ENCODE data around the gene KAZN.
"Not testable (repeated sequence)": the region's sequence is repeated elsewhere in the genome, so short reads cannot be mapped to it uniquely, and the experiment has no call there.

KAZN gene

DNA sequence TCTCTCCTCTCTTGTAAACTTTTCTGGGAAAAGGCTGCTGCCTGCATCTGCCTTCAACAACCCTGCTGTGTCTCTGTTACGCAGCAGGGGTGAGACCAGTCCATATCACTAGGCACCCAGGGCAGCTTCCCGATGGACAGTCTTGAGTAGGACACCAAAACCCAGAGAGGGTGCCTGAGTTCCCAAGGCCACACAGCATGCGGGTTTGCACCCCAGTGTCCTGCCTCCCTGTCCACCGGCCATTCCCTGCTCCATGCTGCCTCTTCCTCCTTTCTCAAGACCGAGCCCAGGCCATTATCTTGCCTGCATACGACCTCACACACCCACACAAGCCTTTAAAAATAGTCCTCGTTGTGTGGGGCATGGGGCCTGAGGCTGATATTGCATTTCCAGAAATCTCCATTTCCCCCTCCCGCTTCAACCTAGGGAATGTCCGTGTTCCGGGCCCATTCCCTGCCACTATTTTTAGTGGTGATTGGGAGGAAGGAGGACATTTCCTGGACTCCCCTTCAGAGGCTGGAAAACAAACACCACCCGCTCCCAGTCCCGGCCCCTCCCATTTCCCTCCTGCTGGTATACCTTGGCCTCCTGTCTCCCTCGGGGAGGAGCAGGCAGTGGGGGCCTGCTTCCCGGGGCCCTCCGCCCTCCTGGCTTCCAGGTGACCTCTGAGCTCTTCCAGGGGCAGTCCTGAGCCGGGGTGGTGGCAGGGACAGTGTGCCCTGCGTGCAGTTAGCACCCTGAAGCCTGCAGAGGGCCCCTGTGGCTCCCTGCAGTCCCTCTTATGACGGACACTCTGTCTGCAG, 422.7 kb downstream of the KAZN start:
- no peak for DNase-seq

DNA sequence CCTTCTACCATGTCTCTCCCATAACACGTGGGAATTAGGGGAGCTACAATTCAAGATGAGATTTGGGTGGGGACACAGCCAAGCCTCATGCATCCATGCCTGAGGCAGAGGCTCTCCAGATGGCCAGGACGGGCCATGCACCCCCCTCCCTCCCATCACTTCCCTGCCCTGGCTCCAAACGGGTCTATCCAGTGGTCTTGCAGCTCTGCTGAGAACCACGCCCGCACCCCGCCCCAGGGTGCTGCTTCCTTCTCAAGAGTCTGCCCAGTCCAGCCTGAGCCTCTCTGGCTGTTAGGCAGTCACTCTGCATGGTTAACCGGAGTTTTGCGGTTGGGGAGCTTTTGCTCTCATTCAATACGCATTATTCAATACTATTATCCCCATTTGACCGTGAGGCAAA, 423.6 kb downstream of the KAZN start:
- no peak for DNase-seq

DNA sequence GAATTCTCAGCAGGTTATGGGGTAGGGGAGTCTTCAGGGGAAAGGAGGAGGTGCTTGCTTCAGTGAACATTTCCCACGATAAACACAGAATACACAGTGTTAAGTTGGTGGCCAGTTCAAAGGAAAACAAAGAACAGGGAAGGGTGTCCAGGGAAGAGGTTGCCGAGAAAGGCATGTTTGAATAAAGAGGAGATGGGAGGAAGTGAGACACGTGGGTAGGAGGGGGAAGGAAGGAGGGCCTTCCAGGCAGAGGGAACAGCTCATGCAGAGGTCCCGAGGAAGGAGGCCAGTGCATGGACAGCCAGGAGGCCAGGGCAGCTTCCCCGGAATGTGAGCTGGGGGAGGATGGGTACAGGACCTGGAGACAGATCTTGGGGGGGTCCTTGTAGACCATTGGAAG, 424.7 kb downstream of the KAZN start:
- DNase-seq: no peak

DNA sequence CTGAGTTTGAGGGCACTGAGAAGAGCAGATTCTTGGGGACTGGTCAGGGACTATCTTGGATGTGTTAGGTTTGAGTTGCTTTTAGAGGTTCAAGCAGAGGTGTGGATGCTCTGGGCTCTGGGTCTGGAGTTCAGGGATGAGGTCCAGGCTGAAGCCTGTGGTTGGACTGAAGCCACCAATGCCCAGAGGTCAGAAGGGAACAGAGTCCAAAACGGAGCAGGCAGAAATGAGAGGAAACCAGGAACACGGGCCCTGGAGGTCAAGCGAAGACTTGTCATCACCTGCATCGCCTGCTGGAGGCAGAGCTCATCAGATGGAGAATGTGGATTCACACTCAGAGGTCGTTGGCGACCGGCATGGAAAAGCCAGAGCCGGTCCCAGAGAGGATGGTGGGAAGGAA, 425.5 kb downstream of the KAZN start:
- no peak for DNase-seq

DNA sequence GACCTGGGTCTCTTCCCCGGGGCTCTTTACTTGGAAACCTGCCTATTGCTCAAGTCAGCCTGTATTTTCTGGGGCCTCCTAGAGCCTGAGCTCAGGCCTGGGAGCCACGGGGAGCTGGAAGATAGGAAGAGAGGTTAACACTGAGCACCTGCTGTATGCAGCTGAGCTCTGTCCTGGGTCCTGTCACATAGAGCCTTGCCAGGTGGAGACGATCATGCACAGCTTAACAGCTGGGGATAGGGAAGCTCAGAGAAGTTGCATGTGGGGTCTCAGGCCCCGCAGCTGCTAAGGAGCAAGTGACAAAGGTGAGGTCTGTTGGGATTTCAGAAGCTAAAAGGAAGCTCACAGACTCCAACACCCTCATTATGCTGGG, 427.6 kb downstream of the KAZN start:
- DNase-seq: no peak

DNA sequence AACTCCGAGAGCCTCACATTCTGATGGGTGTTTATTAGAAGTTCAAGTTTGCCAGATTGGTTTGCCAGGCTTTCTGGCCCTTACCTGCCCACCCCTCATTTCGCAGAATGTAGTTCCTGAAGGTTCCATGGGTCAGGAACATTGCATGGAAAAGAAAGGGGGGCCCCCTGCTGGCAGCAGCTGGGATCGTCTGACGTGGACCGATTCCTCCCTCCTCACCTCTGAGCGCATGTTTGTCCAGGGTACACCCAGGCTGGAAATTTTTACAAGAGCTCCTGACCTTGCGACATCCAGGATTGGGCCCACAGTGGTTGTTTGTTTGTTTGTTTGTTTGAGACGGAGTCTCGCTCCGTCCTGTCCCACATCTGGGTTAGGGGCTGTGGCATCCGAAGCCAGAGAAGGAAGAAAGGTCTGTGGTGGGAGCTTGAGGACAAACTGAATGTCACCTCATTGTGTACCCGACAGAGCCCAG, 429.1 kb downstream of the KAZN start:
- peak; percentile 25 for DNase-seq

DNA sequence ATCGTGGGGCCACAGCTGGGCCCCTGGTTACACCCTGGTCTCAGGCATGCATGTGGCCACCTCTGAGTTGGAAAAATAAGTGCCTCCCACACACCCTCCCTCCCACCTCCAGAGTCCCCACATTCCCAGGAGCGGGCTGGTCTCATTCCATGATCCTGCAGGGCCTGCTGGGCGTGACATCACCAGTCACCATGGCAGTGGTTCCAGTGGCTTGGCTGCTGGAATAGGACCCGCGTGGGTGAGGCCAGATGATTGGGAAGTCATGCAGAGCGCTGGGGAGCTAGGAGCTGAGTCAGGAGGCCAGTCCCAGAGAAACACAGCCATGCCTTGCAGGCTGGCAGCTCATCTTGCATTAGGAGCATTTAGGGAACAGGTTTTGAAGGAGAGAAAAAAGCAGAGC, 429.6 kb downstream of the KAZN start:
- no peak for DNase-seq

DNA sequence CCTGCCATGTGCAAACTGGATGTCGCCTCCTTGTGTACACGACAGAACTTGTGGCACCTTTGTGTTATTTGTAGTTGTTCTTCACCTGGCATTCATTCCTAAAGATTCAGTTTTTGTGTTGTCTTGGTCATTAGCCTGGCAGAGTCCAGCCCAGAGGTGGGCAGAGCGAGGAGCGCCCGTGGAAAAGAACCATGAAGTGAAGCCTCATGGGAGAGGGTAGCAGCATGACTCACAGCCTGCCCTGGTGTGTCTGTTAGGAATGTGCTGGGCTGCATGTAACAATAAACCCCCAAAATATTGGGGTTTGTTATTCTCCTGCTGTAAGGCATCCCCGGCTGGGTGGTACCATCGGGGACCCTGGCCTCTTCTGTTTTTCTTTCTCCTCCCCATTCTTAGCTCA, 430.1 kb downstream of the KAZN start:
- DNase-seq: no peak

DNA sequence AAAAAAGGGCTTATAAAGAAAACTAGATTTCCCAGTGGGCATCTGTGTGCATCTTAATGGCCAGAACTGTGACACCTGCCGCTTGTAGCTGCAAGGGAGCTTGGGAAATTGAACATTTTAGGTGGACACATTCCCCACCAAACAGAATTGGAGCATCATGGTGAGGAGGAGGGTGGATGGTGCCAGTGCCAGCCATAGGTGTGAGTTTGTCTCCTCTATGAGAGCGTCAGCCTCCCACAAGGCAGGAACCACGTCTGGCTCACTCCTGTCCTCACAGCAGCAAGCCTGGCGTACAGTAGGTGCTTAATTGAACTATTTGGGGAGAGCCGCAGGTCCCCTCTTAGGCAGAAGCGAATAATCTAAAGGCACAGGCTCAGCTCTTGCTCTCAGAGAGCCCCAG, 430.6 kb downstream of the KAZN start:
- no peak for DNase-seq

DNA sequence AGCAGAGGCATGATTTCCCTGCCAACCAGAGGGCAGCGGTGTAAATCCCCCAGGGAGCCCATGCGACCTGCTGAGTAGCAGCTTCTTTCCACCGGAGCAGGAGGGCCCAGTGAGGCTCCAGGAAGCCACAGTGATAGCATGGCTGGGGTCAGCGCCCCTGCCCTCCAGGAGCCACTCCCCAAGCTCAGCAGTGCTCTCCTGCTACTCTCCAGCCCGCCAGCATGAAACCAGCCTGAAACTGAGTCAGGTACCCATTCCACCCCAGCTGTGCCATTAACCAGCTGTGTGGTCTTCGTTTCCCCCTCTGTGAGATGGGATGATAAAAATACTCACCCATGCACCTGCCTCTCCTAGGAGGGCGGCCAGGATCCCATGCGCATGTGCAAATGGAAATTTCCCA, 431.3 kb downstream of the KAZN start:
- DNase-seq: no peak

DNA sequence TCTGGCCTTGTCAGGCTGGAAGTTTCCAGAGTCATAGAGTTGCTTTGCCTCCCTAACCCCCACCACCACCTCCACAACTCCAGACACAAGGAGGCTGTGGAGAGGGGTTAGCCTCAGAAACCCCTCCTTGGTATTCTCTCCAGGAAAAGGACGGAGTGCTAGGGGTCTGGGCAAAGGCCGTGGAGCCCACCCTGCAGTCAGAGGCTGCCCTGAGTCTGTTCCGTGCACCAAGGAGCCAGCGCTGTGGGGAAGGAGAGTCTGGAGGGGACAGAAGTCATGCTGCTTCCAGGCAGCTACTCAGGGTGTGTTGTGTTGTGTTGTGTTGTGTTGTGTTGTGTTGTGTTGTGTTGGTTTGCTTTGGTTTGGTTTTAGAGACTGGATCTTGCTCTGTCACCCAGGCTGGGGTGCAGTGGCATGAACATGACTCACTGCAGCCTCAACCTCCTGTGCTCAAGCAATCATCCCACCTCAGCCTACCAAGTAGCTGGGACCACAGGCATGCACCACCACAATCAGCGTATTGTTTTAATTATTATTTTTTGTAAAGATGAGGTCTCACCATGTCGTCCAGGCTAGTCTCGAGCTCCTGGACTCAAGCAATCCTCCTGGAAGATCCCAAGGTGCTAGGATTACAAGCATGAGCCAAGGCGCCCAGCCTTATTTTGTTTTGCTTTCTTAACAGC, 432.9 kb downstream of the KAZN start:
- no peak for DNase-seq

DNA sequence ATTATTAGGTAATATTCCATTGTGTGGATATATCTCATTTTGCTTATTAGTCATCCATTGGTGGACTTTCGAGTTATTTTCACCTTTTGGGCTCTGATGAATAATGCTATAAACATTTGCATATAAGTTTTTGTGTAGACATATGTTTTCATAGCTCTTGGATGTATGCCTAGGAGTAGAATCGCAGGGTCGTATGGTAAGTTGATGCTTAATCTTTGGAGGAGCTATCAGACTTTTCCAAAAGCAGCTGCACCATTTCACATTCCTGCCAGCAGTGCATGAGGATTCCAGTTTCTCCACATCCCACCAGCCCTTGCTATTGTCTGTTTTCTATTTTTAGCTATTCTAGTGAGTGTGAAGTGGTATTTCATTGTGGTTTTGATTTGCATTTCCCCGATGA, 434.8 kb downstream of the KAZN start:
- DNase-seq: no peak

DNA sequence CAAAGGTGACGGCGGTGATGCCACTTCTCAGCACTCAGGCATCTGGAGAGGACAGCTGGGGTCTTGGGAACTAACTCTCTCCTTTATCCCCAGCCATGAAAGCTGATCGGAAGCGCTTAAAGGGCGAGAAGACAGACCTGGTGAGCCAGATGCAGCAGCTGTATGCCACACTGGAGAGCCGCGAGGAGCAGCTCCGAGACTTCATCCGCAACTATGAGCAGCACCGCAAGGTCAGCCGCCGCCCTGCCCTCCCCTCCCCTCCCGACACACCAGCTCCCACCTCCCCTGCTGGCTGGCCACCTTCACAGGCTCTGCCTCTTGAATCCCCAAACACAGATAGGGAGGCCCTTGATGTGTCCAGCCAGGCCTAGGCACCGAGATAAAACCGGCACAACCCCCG, 436.2 kb downstream of the KAZN start:
- DNase-seq: no peak

DNA sequence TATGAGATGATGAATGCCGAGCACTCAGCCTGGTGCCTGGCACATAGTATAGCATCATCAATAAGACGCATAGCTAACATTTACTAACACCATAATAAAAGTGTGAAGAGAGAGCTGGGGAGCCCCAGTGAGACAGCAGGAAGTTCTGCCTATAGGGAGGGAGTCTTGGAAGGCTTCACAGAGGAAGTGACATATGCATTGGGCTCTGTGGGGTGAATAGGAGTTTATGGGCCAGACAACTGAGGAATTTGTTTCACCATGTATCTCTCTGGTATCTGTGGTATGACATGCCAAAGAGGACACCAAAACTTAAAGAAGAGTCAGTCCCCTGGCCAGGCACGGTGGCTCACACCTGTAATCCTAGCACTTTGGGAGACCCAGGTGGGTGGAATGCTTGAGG, 436.8 kb downstream of the KAZN start:
- DNase-seq: no peak

DNA sequence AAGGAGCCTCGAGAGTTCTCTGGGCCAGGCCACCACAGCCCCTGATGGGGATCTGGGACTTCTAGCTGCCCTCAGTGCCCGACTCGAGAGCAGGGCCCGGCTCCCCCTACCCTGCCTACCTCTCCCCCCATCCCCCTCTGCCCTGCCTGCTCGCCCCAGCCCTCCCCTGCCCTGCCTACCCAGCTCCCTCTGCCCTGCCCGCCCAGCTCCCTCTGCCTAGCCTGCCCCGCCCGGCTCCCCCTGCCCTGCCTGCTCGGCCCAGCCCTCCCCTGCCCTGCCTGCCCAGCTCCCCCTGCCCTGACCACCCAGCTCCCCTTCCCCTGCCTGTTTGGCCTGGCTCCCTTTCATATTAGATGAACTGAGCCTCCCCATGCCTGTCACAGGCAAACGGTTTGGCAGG, 437.6 kb downstream of the KAZN start:
- DNase-seq: no peak

DNA sequence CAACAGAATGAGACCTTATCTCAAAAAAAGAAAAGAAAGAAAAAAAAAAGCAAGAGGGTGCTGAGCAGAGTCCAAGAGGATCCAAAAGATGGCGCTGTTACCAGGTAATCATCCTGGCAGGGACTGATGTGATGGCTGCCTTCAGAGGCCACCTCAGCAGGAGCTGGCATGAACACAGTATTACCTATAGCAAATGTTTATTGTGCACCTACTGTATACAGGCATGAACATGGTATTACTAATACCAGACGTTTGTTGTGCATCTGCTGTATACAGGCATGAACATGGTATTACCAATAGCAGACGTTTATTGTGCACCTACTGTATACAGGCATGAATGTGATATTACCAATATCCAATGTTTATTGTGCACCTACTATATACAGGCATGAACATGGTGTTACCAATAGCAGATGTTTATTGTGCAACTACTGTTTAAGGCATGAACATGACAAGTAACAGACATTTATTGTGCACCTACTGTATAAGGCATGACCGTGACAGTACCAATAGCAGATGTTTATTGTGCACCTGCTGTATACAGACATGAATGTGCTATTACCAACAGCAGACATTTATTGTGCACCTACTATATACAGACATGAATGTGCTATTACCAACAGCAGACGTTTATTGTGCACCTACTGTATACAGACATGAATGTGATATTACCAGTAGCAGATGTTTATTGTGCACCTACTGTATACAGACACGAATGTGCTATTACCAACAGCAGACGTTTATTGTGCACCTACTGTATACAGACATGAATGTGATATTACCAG, 439.9 kb downstream of the KAZN start:
- DNase-seq: no peak

DNA sequence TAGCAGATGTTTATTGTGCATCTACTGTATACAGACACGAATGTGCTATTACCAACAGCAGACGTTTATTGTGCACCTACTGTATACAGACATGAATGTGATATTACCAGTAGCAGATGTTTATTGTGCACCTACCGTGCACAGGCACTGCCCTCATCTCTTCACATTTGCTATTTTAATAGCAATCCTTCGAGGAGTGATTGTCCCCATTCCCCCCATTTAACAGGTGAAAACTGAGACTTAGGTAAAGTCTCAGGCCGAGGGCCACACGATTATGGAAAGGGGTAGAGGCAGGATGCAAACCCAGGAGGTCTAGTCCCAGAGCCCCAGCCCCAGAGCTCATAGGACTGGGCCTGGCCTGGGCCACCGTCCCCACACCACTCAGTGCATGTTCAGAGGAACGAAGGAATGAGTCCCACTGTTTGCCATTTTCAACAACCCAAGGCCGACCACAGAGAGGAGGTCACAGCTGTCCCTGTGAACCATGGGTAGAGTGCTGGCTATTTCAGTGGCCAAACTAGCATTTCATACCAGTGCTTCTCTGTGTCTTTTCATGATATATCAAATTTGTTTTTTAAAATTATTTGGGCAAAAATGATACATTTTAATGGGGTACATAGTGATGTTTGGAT, 440.6 kb downstream of the KAZN start:
- DNase-seq: no peak

DNA sequence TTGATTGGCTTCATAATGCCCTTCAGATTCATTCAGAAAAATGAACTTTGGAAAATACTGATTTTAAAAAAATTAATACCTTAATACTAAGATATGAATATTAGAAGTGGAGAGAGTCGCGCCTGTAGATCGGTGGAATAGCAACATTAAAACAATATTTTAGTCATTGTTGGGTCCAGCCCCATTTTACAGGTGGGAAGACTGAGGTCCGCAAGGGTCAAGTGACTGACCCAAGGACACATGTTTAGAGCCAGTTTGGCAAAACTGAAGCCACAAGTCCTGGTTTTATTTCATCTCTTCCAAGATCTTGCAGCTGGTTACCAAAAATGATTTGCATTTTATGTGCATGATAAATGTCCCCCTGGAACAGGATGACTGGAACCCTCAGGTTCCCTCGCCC, 441.4 kb downstream of the KAZN start:
- DNase-seq: no peak

DNA sequence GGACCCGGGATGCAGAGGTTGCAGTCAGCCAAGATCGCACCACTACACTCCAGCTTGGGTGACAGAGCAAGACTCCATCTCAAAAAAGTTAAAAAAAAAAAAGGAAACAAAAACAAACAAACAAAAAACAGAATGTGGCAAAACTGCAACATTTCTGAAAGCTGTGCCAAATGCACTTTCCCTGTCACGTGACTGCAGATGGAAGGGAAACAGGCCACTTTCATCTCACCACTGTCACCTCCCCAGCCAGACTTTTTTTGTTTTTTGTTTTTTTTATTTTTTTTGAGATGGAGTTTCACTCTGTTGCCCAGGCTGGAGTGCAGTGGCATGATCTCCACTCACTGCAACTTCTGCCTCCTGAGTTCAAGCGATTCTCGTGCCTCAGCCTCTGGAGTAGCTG, 442.2 kb downstream of the KAZN start:
- not testable (repeated sequence) for DNase-seq

DNA sequence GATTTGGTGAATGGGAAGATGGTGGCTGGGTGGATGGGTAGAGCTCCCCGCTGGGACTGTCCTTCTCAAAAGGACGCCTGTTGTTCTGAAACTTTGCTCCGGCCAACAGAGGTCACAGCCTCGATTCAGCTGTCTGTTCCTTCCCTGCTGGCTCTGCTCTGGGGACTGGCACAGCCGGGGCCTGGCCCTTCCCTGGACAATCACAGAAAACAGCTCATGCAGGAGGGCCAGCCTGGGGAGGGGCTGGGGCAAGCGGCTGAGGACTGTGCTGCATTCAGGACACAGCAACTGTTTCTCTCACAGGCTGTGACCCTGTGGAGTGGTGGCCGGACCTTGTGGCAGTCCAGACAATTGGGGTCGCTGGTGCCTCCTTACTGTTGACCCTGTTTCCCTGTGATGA, 444.4 kb downstream of the KAZN start:
- no peak for DNase-seq

DNA sequence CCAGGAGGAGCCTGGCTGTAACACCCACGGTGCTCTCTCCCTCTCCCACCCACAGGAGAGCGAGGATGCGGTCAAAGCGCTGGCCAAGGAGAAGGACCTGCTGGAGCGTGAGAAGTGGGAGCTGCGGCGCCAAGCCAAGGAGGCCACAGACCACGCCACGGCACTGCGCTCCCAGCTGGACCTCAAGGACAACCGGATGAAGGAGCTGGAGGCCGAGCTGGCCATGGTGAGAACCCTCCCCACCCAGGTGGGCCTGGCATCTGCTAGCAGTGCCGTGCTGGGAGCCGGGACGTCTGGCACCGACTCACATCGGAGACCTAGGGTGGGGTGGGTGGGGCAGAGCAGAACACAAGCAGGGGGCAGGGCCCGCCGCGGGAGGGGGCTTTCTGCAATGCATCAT, 445.4 kb downstream of the KAZN start:
- DNase-seq: no peak

DNA sequence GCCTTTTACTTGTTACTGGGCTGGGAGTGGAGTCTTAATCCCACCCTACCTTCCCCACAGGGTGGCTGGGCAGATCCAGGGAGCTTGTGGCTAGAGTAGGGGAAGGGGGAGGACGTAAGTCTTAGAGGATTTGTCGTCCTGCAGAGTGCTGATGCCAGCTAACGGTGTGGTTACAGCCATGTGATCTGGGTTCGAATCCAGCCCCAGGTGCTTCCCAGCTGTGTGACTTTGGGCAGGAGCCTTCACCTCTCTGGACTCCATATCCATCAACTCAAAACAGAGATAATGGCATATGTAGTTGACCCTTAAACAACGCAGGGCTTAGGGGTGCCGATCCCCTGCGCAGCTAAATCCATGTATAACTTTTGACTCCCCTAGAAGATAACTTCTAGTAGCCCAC, 446.6 kb downstream of the KAZN start:
- no peak for DNase-seq

DNA sequence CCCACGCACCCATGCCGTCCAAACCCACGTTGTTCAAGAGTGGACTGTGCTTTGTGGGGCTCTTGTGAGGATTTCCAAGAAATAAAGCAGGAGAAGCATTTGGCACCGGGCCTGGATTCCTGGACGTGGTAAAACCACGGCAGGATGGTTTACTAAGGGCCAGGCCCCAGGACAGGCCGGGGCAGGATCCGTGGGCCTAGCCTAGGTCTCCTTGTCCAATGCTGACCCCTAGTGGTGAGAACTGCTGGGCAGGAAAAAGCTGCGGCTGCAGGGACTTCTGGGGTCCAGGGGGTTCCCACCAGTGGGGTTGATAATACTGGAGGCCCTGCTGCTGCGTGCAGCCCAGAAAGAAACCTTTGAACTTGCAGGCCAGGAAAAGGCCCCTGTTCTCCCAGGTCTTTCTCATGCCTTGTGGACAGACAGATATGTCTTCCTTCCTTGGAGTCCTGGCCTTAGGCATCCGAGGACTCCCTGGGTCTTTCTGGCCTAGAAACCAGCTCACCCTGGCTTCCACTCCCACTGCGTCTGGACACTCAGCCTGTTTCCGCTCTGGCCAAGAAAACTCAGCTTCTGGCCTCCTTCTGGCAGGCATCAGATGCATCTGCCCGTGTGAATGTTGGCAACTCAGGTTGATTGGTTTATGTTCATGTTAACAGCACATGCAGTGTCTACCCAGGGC, 448.1 kb downstream of the KAZN start:
- DNase-seq: peak; percentile 48

All from activated T-cell treated with anti-CD3 and anti-CD28 coated beads, Interleukin-2, amount 50 U/mL, for 1 hour (primary cell).